Raji (cell line): Measurements from ENCODE around the gene EMP1.

Source experiments
- POLR2A ChIP-seq: IDR thresholded peaks from 2 replicates; pipeline ENCODE4 v1.6.1; 2011; ENCODE audit warnings: low read depth, low read length, control low read depth; ENCODE audit not compliant: insufficient read depth

EMP1 gene, protein sequence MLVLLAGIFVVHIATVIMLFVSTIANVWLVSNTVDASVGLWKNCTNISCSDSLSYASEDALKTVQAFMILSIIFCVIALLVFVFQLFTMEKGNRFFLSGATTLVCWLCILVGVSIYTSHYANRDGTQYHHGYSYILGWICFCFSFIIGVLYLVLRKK

DNA sequence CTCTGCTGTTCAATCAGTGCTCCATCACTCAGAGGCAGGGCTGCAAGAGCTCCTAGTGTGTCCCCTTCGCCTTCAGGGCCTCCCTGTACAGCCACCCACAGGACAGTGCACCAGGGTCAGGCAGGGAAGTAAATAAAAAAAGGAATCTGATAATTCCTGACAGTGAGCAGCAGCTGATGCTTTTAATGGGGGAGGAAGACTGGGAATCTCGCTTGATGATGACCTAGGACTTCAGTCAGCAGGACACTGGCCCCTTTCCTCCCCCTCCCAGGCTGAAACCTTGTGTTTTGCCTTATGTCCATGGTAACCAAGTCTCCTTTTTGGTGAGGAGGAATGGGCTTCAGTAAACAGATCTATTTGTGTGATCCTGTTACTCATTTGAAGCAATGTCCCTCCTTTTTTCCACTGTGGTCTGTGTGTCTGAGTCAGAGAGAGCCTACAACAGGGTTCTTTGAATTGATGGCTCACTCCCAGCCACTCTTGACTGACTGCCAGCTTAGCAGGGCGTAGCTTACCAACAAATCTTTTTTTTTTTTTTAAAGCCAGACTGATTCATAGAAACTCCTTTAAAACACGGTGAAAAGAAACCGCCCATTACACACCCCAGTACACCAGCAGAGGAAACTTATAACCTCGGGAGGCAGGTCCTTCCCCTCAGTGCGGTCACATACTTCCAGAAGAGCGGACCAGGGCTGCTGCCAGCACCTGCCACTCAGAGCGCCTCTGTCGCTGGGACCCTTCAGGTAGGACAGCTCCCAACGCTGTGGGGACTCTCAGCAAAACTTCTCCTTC, at the start of gene EMP1:
TSS of gene EMP1 (plus strand) at position 597 of the 792 bp plus-strand sequence. CDS start 14,785 bp downstream, outside the sequence.
- TF ChIP-seq POLR2A: no peak

- no peak for TF ChIP-seq POLR2A
Observed at GRCh38 chr12:13147688-13148484, 48.6 kb upstream of the EMP1 start.

- no peak for TF ChIP-seq POLR2A
Observed at GRCh38 chr12:13148485-13148847, 48.1 kb upstream of the EMP1 start.

DNA sequence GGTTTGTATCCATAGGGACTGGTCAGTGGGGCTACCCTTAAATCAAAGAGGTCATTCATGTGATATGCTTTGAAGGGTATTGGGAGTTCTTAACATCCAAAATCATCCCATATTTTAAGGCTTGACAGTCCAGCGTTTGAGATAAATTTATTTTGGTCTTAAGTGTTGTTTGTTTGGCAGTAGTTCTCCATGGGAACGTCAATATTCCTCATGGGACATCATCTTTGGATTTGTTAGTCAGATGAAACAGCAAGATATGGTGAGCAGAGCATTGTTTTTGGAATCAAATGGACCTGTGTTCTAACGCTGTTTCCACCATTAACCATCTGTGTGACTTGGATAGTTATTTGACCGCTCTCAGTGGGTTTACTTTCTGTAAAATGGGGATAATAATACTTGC, 47.1 kb upstream of the EMP1 start:
- TF ChIP-seq POLR2A: no peak

- no peak for TF ChIP-seq POLR2A
Observed at GRCh38 chr12:13152281-13152680, 44.2 kb upstream of the EMP1 start.

DNA sequence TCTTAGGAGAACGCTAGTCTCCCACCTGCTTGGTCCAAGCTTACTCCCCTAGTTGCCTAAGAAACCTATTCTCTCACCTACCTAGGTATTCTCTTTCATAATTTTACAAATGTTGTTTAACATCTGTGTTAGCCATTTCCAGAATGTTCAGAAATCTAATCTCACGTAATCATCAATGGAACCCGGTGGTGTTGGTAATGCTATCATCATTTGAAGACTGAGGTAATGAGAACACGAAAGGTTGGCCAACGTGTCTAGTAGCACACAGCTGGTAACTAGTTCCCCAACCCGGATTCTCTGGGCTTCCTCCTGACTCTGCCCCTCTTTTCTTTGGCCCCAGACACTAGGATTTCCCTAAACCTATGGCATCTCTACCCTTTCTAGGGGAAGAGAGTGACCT, 43.8 kb upstream of the EMP1 start:
- TF ChIP-seq POLR2A: no peak

- no peak for TF ChIP-seq POLR2A
Observed at GRCh38 chr12:13153180-13153579, 43.3 kb upstream of the EMP1 start.

- no peak for TF ChIP-seq POLR2A
Observed at GRCh38 chr12:13154027-13154538, 42.4 kb upstream of the EMP1 start.

- TF ChIP-seq POLR2A: no peak
Observed at GRCh38 chr12:13154831-13155230, 41.7 kb upstream of the EMP1 start.

DNA sequence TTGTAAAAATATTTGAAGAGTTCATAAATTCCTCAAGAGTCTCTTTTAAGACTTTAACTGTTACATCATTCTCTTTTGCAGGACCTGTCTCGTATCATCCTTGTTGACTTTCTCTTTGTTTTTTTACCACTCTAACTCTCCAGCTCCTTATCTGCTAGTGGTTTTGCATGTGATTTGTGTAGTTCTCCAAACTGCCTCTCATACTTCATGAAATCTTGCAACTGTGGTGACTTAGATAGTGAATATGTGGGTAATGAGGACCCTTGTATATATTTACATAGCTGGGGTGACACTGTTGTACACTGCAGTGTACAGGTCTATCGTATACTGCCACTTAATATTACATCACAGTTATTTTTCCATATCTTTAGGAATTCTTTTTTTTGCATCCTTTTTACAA, 40.2 kb upstream of the EMP1 start:
- TF ChIP-seq POLR2A: no peak

GRCh38 chr12:13161172-13161571, 35.4 kb upstream of the EMP1 start:
- no peak for TF ChIP-seq POLR2A

DNA sequence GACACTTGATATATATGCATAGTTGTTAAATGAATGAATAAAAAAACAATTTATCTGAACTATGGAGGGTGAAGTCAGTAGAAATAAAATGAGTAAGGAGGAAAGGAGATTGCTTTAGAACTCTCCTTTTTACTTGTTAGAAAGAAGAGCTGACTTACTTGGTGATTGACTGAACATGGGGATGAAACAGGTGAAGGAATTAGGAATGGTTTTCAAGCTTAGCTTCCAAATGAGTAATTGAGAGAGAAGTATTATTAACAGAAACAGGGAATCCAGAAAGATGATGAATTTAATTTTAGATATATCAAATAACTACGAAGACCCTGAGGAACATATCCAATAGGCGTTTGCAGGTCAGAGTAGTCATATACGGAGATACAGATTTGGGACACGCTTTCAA, 33.6 kb upstream of the EMP1 start:
- no peak for TF ChIP-seq POLR2A

DNA sequence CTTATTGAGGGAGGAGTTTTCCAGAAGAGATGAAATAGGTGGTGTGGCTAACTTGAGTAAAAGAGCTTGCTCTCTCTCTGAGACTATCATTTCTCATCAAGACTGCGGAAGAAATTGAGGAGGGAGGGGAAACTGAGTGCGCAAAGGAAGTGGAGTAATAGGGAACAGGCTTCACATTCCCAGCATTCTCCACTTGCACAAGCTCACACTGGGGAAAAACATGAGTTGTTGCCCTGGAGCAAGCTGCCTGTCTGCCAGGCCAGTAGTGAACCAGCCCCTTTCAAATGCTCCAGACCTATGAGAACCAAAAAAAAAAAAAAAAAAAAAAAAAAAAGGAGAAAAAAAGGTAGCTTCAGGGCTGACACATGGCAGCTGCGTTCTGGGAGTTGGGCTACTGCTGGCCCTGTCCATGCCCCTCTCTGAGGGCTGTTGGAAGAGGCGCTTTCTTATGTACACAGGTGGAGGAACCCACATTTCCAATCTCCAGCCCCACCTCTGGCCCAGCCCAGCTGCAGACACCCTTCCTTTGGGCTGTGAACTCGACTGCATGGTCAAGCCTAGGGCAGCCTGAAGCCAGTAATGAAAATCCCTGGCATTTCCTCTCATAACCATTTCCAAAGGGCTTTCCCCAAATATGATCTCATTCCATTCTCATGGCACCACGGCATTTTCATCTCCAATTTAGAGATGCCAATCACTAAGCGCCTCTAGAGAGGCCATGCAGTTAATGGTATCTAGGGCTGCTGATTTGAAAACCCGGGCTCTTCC, 32.5 kb upstream of the EMP1 start:
- no peak for TF ChIP-seq POLR2A

DNA sequence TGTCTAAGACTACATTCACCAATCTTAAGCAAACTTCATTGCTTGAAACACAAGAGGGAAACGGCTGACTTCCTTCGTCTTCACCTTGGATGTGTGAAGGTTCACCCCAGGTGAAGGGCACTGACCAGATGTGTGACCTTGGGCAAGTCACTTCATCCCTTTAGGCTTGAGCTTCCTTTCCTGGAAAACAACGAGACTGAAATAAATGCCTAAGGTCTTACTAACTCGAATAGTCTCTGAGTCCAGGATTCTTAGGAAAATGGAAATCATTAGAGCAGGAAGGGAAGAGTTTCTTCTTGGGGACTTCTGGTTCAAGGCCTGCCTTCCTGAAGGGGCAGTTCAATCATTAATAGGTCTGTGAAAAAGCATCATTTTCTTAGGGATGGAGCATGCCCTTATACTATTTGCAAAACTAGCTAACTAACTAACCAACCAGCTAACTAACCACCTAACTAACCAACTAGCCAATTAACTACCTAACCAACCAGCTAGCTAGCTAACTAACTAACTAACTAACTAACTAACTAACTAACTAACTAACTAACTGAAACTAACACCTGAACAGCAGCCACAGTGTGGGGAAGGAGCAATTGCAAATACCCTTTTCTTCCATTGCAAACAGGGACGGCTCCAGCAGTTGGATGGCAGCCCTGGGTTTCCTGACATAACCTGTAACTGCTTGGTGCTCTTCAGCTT, 31.5 kb upstream of the EMP1 start:
- TF ChIP-seq POLR2A: no peak
